Measurements from ENCODE around the gene PLEKHM3.
A peak's percentile ranks its signal among the peaks of the same experiment; 100 is the strongest.
"Not testable (repeated sequence)": the region's sequence is repeated elsewhere in the genome, so short reads cannot be mapped to it uniquely, and the experiment has no call there.

The PLEKHM3 gene

GRCh38 chr2:208036357-208036756 lies 11.0 kb upstream of the PLEKHM3 start:
- no peak for DNase-seq (ENCODE audit: low read depth)

GRCh38 chr2:208034503-208035140 lies 9.3 kb upstream of the PLEKHM3 start:
- DNase-seq (ENCODE audit: low read depth) = no peak

GRCh38 chr2:208033701-208034502 lies 8.6 kb upstream of the PLEKHM3 start:
- DNase-seq (ENCODE audit: low read depth) = peak; percentile 63

GRCh38 chr2:208031608-208032019 lies 6.3 kb upstream of the PLEKHM3 start:
- DNase-seq (ENCODE audit: low read depth) = peak; percentile 47

GRCh38 chr2:208025814-208026184 lies 472 bp upstream of the PLEKHM3 start:
- no peak for DNase-seq (ENCODE audit: low read depth)

GRCh38 chr2:208024091-208024490 lies 1.2 kb downstream of the PLEKHM3 start:
- no peak for DNase-seq (ENCODE audit: low read depth)

- DNase-seq (ENCODE audit: low read depth) = no peak
These were observed 5.1 kb downstream of the PLEKHM3 start for GRCh38 chr2:208020253-208020652.

GRCh38 chr2:208018124-208018712 lies 7.1 kb downstream of the PLEKHM3 start:
- DNase-seq (ENCODE audit: low read depth) = not testable (repeated sequence)

GRCh38 chr2:208017721-208018120 lies 7.6 kb downstream of the PLEKHM3 start:
- DNase-seq (ENCODE audit: low read depth) = no peak

- DNase-seq (ENCODE audit: low read depth) = no peak
These were observed 9.9 kb downstream of the PLEKHM3 start for GRCh38 chr2:208015475-208015874.

- peak; percentile 88 for DNase-seq (ENCODE audit: low read depth)
These were observed 11.8 kb downstream of the PLEKHM3 start for GRCh38 chr2:208013285-208014178.

- no peak for DNase-seq (ENCODE audit: low read depth)
These were observed 12.9 kb downstream of the PLEKHM3 start for GRCh38 chr2:208012449-208012848.

- no peak for DNase-seq (ENCODE audit: low read depth)
These were observed 14.8 kb downstream of the PLEKHM3 start for GRCh38 chr2:208010506-208010905.

GRCh38 chr2:208006833-208007232 lies 18.5 kb downstream of the PLEKHM3 start:
- peak; percentile 32 for DNase-seq (ENCODE audit: low read depth)

- DNase-seq (ENCODE audit: low read depth) = no peak
These were observed 19.0 kb downstream of the PLEKHM3 start for GRCh38 chr2:208006337-208006736.

GRCh38 chr2:208001924-208002323 lies 23.4 kb downstream of the PLEKHM3 start:
- no peak for DNase-seq (ENCODE audit: low read depth)

- no peak for DNase-seq (ENCODE audit: low read depth)
These were observed 24.5 kb downstream of the PLEKHM3 start for GRCh38 chr2:208000701-208001395.

GRCh38 chr2:207996848-207997247 lies 28.5 kb downstream of the PLEKHM3 start:
- no peak for DNase-seq (ENCODE audit: low read depth)

GRCh38 chr2:207995887-207996286 lies 29.4 kb downstream of the PLEKHM3 start:
- DNase-seq (ENCODE audit: low read depth) = peak; percentile 32

GRCh38 chr2:207993151-207993763 lies 32.1 kb downstream of the PLEKHM3 start:
- peak; percentile 76 for DNase-seq (ENCODE audit: low read depth)

GRCh38 chr2:207991944-207992343 lies 33.4 kb downstream of the PLEKHM3 start:
- DNase-seq (ENCODE audit: low read depth) = no peak
